Measurements from ENCODE around the gene UBTD1. TPM values are rescaled to one million over a fixed set of nuclear protein-coding genes. Genes with fewer than 3 reads are reported as not detected.

Gene UBTD1
- 37.7 TPM for total RNA-seq
- long read RNA-seq, transcript UBTD1-201 (3 exons, 1,706 nt), result major isoform, 99 of 117 reads
- long read RNA-seq, partial matches to known transcripts, result 8 of 117 reads
- long read RNA-seq, other reads (novel, unspliced or antisense), result 10 of 117 reads

GRCh38 chr10:97498841-97499560 is at the start of gene UBTD1:
Gene UBTD1, plus strand, starts transcription at chr10:97498924. Its CDS starts 280 bp downstream, at chr10:97499204.
- no peak for TF ChIP-seq CTCF (IDR thresholded peaks at IDR 0.05)
- H3K27ac ChIP-seq, result peak within 1 kb of the TSS; percentile 91
- H3K9me3 ChIP-seq, result no peaks in the 10 kb centered on the region
- ATAC-seq (peak; percentile 16 to 18), DNase-seq (peak; percentile 77)
- intact Hi-C loops (cut with DNase I), result no loop called here
- peaks cover 62% of the 10 kb centered on the region for H3K4me1 ChIP-seq
- peak within 1 kb of the TSS; percentile 99 for H3K4me3 ChIP-seq
- H3K27me3 ChIP-seq (ENCODE audit: low read depth), result no peaks in the 10 kb centered on the region
- no peaks in the 10 kb centered on the region for H3K36me3 ChIP-seq

GRCh38 chr10:97450828-97451227 is 47.9 kb upstream of the UBTD1 start:
- Histone ChIP-seq H3K27me3 (ENCODE audit: low read depth) (no peaks in the 10 kb centered on the region), H3K4me3 (no peak overlapping the region), H3K9me3 (no peaks in the 10 kb centered on the region), H3K36me3 (peaks cover 40% of the 10 kb centered on the region), H3K4me1 (peaks cover 77% of the 10 kb centered on the region), H3K27ac (peak overlapping the region; percentile 25)
- no peak for ATAC-seq
- TF ChIP-seq CTCF (IDR thresholded peaks at IDR 0.05), result no peak
- intact Hi-C loops (cut with DNase I), result no loop called here
- no peak for DNase-seq

- H3K4me1 ChIP-seq, result peaks cover 74% of the 10 kb centered on the region
- no peak for DNase-seq
Observed at GRCh38 chr10:97451605-97452004, 47.1 kb upstream of the UBTD1 start.

GRCh38 chr10:97452352-97452751 is 46.4 kb upstream of the UBTD1 start:
- no peaks in the 10 kb centered on the region for H3K27me3 ChIP-seq (ENCODE audit: low read depth)
- no peak overlapping the region for H3K4me3 ChIP-seq
- H3K9me3 ChIP-seq, result no peaks in the 10 kb centered on the region
- H3K36me3 ChIP-seq, result peaks cover 55% of the 10 kb centered on the region
- intact Hi-C loops (cut with DNase I), result no loop called here
- H3K27ac ChIP-seq, result no peak overlapping the region
- no peak for TF ChIP-seq CTCF (IDR thresholded peaks at IDR 0.05)
- H3K4me1 ChIP-seq, result peaks cover 66% of the 10 kb centered on the region
- ATAC-seq, result no peak
- no peak for DNase-seq

More at GRCh38 chr10:97451605-97452004, 47.1 kb upstream of the UBTD1 start:
- intact Hi-C loops (cut with DNase I), result no loop called here
- Histone ChIP-seq H3K27ac (peak overlapping the region; percentile 25), H3K36me3 (peaks cover 47% of the 10 kb centered on the region), H3K27me3 (ENCODE audit: low read depth) (no peaks in the 10 kb centered on the region), H3K9me3 (no peaks in the 10 kb centered on the region), H3K4me3 (no peak overlapping the region)
- ATAC-seq, result no peak
- TF ChIP-seq CTCF (IDR thresholded peaks at IDR 0.05), result no peak

GRCh38 chr10:97454330-97455036 is 44.2 kb upstream of the UBTD1 start:
- Histone ChIP-seq H3K27ac (peak overlapping the region; percentile 9), H3K4me1 (peaks cover 45% of the 10 kb centered on the region), H3K4me3 (no peak overlapping the region), H3K36me3 (peaks cover 76% of the 10 kb centered on the region), H3K27me3 (ENCODE audit: low read depth) (no peaks in the 10 kb centered on the region), H3K9me3 (no peaks in the 10 kb centered on the region)
- no peak for TF ChIP-seq CTCF (IDR thresholded peaks at IDR 0.05)
- peak; percentile 35 to 65 for ATAC-seq
- intact Hi-C loops (cut with DNase I), result no loop called here
- DNase-seq, result no peak
